Kidney epithelial cell (primary cell): ENCODE measurements around the gene XPC. TPM values are rescaled to one million over a fixed set of nuclear protein-coding genes. Genes with fewer than 3 reads are reported as not detected.

Experiments used
- DNase-seq: peaks from one replicate; pipeline ENCODE4 v3.0.0-alpha.2; 2010; ENCODE audit warnings: low read depth
- H3K27me3 ChIP-seq: 2 replicates; pipeline ENCODE4 v1.6.0; 2011; ENCODE audit warnings: low read length; ENCODE audit not compliant: control insufficient read depth, insufficient read depth
- H3K36me3 ChIP-seq: 2 replicates; pipeline ENCODE4 v1.5.1; 2011; ENCODE audit warnings: low read length; ENCODE audit not compliant: control insufficient read depth, insufficient read depth
- H3K4me3 ChIP-seq: 2 replicates; pipeline ENCODE4 v1.5.1; 2011; ENCODE audit warnings: low read depth, mild to moderate bottlenecking, control low read depth, low read length
- total RNA-seq: library from RNA; depleted of rRNA; stranded (reverse); fragments of >200 nt; gene quantifications from 2 replicates; pipeline ENCODE4 v1.2.3, GENCODE V29; 2015
- TF ChIP-seq, protein P1 (sequence below): IDR thresholded peaks from 2 replicates; pipeline ENCODE4 v1.5.1; 2011; ENCODE audit warnings: mild to moderate bottlenecking, moderate library complexity, low read length, control low read depth, inconsistent platforms; ENCODE audit not compliant: insufficient read depth, poor library complexity, severe bottlenecking

Gene XPC
- total RNA-seq, 1 donor from 2014 or later: 34.9 TPM

DNA sequence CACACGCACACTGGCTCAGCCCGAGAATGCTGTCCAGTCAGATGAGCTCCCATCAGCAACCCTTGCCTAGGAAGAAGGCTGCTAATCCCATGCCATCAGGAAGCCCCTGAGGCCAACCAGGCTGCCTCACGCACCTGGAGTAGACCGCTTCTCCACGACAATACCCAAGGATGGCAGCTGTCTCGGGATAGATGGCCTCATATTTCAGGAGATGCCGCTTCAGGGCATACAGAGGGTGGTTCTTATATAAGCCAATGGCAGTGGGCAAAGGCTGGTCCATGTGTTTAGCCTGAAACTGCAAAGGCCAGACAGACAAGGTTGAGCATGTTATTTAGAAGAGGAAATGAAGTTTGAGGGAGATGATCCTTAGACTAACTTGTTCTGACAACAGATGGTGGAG is 22.2 kb downstream of the XPC start:
- Histone ChIP-seq H3K4me3 (no peak overlapping the region), H3K36me3 (peaks cover 1% of the 10 kb centered on the region), H3K27me3 (no peaks in the 10 kb centered on the region)
- TF ChIP-seq, protein P1, sequence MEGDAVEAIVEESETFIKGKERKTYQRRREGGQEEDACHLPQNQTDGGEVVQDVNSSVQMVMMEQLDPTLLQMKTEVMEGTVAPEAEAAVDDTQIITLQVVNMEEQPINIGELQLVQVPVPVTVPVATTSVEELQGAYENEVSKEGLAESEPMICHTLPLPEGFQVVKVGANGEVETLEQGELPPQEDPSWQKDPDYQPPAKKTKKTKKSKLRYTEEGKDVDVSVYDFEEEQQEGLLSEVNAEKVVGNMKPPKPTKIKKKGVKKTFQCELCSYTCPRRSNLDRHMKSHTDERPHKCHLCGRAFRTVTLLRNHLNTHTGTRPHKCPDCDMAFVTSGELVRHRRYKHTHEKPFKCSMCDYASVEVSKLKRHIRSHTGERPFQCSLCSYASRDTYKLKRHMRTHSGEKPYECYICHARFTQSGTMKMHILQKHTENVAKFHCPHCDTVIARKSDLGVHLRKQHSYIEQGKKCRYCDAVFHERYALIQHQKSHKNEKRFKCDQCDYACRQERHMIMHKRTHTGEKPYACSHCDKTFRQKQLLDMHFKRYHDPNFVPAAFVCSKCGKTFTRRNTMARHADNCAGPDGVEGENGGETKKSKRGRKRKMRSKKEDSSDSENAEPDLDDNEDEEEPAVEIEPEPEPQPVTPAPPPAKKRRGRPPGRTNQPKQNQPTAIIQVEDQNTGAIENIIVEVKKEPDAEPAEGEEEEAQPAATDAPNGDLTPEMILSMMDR: no peak
- no peak for DNase-seq

DNA sequence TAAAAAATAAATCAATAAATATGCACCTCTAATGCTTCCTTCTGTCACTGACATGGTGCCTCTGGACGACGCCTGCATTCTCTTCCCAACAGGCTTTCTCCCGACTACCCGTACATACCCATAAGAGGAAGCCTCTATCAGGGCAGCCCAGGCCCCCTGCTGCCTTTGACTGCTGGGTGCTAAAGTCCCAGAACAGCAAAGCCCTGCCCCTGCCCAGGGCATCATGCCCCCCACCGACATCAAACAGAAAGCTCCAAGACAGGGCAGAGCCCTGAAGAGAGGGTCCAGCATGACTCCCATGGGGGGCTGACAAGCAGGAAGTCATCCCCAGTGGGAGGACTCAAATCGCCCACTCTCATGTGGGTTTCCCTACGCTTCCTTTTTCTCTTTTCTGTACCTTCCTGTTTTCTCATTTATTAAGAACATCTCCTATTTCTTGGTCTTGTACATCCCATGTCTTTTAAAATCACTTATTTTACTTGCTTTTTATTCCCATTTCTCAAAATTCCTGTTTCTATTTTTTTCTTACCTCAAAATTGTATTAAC is 23.4 kb downstream of the XPC start:
- peaks cover 3% of the 10 kb centered on the region for H3K36me3 ChIP-seq

DNA sequence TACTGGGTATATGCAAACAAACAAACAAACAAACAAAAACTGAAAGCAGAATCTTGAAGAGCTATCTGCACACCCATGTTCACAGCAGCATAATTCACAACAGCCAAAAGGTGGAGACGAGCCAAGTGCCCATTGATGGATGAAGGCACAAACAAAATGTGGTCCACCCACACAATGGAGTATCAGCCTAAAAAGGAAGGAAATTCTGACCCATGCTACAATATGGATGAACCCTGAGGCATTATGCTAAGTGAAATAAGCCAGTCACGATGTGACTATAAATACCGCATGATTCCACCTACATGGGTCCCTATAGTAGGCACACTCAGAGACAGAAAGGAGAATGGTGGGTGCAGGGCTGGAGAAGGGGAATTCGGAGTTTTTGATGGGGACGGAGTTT is 24.1 kb downstream of the XPC start:
- TF ChIP-seq, protein P1: no peak
- DNase-seq: no peak
- H3K36me3 ChIP-seq: peaks cover 3% of the 10 kb centered on the region

More for the DNA sequence above, 23.4 kb downstream of the XPC start:
- Histone ChIP-seq H3K4me3 (no peak overlapping the region), H3K27me3 (no peaks in the 10 kb centered on the region)
- TF ChIP-seq, protein P1: no peak
- no peak for DNase-seq

DNA sequence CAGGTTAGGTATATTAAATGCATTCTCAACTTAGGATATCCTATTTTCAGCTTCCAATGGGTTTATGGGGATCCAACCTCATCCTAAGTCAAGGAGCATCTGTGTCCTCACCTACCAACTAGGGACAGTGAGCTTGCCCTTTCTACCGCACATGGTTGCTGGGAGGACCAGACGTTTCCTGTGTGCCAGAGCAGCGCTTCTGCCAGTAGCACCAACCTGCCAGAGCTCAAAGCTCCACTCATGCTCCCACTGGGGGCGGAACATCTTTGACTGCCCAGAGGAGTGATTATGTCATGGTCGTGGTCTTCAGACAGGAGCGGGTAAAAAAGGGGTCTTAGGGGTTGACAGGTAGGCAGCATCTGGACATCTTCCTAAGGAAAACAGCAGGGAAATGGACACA is 24.7 kb downstream of the XPC start:
- DNase-seq: no peak
- peaks cover 3% of the 10 kb centered on the region for H3K36me3 ChIP-seq
- TF ChIP-seq, protein P1: no peak

More for the DNA sequence above, 24.1 kb downstream of the XPC start:
- no peak overlapping the region for H3K4me3 ChIP-seq
- H3K27me3 ChIP-seq: no peaks in the 10 kb centered on the region

DNA sequence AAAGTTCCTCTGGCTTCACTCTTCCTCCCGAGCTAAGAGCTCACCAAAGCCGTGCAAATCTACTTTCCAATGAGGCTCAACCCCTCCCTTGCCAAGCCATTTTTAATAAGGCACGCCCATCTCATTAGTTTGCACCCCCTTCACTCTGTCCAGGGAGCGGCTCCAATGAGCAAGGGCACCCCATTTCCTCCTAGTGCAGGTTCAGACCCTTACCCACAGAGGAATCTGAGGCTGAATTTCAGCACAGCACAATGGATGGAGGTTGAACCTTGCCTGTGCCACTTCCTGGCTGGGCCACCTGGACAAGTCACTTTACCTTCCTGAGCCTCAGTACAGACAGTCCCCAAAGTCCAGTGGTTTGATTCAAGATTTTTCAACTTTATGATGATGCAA is 25.4 kb downstream of the XPC start:
- no peak for DNase-seq
- TF ChIP-seq, protein P1: no peak
- peaks cover 3% of the 10 kb centered on the region for H3K36me3 ChIP-seq
- H3K27me3 ChIP-seq: no peaks in the 10 kb centered on the region
- no peak overlapping the region for H3K4me3 ChIP-seq

More for the DNA sequence above, 24.7 kb downstream of the XPC start:
- Histone ChIP-seq H3K4me3 (no peak overlapping the region), H3K27me3 (no peaks in the 10 kb centered on the region)
